GM10248 (cell line): Measurements from ENCODE around the gene ADGRE2.
"Not testable (repeated sequence)": the region's sequence is repeated elsewhere in the genome, so short reads cannot be mapped to it uniquely, and the experiment has no call there.

Experiments
- CTCF ChIA-PET: fragments of 300-600 bp; sonication (Branson Sonifier 250); formaldehyde crosslinking; extraction: SDS; loops from one replicate; lab custom pipeline; 2021; ENCODE audit warnings: antibody characterized with exemption; lab: Yijun Ruan, JAX
- POLR2A ChIA-PET: fragments of 350-650 bp; sonication (Branson Sonifier 250); formaldehyde crosslinking; extraction: SDS; loops from one replicate; lab custom pipeline; 2020; ENCODE audit warnings: antibody characterized with exemption; lab: Yijun Ruan, JAX
- DNase-seq: peaks from one replicate; pipeline ENCODE4 v3.0.0; 2012; ENCODE audit errors: extremely low spot score
- CTCF ChIP-seq: IDR thresholded peaks from 2 replicates; pipeline ENCODE4 v1.5.1; 2012; ENCODE audit warnings: mild to moderate bottlenecking, low read depth; ENCODE audit errors: extremely low read depth, missing control alignments, control extremely low read depth

ADGRE2 gene

DNA sequence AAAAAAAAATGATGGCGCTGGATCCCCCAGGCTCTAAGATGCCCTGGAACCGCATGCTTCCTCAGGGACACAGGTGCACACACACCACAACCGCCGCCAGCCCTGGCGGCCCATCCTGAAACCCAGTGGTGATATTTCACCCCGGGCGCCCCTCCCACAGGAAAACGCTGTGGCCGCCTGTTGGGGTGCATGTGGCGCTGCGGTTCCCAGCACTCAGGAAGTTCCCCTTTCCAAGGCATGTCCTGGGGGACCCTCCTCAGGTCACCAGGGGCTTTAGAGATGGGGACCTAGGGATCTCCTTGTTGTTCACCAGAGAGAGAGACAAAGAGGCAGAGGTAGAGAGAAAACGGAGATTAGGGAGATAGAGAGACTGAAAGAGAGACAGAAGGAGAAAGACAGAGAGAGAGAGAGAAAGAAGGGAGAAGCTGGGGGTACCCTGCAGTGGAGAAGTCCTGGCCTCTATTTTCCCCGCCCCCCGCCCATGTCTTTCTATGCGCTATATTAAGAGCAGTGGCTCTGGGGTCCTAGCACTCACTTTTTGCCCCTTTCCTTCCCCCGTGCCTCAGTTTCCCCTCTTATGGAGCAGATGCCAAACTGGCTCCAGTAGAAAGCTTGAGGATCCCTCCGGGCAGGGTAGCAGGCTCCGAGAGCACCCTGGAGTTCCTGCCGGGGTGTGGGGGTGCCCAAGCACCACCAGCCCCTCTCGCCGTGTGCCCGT, 2.3 kb downstream of the ADGRE2 start:
- peak; percentile 40 for DNase-seq
- no peak for TF ChIP-seq CTCF
- ChIA-PET POLR2A (interaction anchor here (0.6 to 1.1 kb wide), 5 partner anchors 8 to 1068 kb away, joined by 3 to 6 read pairs (median 4); partner anchors contain the start of genes DNAJB1 and ZNF333), CTCF (interaction anchor here (1.2 to 3.6 kb wide), 4 partner anchors 9 to 202 kb away, joined by 5 to 19 read pairs (median 6); no protein-coding TSS in a partner anchor)

DNA sequence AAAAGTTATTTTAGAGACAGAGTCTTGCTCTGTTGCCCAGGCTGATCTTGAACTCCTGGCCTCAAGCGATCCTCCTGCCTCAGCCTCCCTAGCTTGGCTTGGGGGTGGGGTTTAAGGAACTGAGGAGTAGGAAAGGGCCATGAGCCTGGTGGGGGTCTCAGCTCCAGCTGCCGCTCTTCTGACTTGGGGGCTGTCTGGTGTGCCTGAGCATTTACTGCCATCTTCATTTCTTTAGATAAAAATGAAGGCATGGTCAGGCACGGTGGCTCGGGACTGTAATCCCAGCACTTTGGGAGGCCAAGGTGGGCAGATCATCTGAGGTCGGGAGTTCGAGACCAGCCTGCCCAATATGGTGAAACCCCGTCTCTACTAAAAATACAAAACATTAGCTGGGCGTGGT, 3.0 kb downstream of the ADGRE2 start:
- ChIA-PET CTCF (interaction anchor here (3.6 kb wide), 1 partner anchor 11 kb away, joined by 19 read pairs; no protein-coding TSS in a partner anchor), POLR2A (interaction anchor here (0.6 to 1.1 kb wide), 2 partner anchors 20 to 257 kb away, joined by 4 to 6 read pairs; partner anchors contain the start of gene DNAJB1)
- not testable (repeated sequence) for DNase-seq

GRCh38 chr19:14774373-14774772, 4.0 kb downstream of the ADGRE2 start:
- no peak for TF ChIP-seq CTCF
- POLR2A ChIA-PET: no interaction called here
- DNase-seq: no peak
- CTCF ChIA-PET: no interaction called here

DNA sequence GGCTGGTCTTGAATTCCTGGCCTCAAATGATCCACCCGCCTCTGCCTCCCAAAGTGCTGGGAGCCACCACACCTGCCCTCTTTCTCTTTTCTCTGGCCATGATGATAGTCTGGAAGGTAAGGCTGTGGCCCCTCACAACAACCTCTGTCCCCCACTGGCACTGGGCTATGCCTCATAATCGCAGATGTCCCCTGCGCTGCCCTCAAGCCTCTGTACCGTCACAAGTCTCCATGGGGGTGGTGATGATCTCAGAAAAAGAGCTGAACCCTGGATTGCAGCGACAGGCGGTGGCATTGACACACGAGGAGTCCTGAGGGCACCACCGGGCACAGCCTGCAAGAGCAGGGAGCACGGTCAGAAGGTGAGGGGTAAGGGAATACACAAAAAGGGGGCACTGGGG, 4.6 kb downstream of the ADGRE2 start:
- POLR2A ChIA-PET, CTCF ChIA-PET: not testable (repeated sequence)

GRCh38 chr19:14772995-14773394, 5.4 kb downstream of the ADGRE2 start:
- no peak for TF ChIP-seq CTCF
- DNase-seq: no peak
- ChIA-PET POLR2A (no interaction called here), CTCF (no interaction called here)

More for the DNA sequence above, 4.6 kb downstream of the ADGRE2 start:
- DNase-seq: not testable (repeated sequence)

- POLR2A ChIA-PET: interaction anchor here (0.6 kb wide), 1 partner anchor 227 kb away, joined by 3 read pairs; no protein-coding TSS in a partner anchor
- TF ChIP-seq CTCF: no peak
- CTCF ChIA-PET: no interaction called here
- no peak for DNase-seq
Measured at GRCh38 chr19:14772467-14772866, 5.9 kb downstream of the ADGRE2 start.

GRCh38 chr19:14770944-14771839, 7.2 kb downstream of the ADGRE2 start:
- TF ChIP-seq CTCF: no peak
- POLR2A ChIA-PET: interaction anchor here (0.6 kb wide), 1 partner anchor 12 kb away, joined by 5 read pairs; no protein-coding TSS in a partner anchor
- DNase-seq: no peak
- CTCF ChIA-PET: no interaction called here
